Smooth muscle cell (in vitro differentiated cells): ENCODE measurements around the gene C11orf16. TPM values are rescaled to one million over a fixed set of nuclear protein-coding genes. Genes with fewer than 3 reads are reported as not detected.

Experiments used
- DNase-seq: peaks from one replicate; lab custom pipeline; 2025; ENCODE audit not compliant: unreplicated experiment; lab: John Stamatoyannopoulos, UW
- H2AFZ ChIP-seq: fragments of 200-600 bp; sonication (generic); 2 replicates; pipeline ENCODE4 v1.6.0; 2016; ENCODE audit warnings: antibody characterized with exemption, low read depth, mild to moderate bottlenecking
- H3F3A ChIP-seq: fragments of 200-600 bp; sonication (generic); 2 replicates; pipeline ENCODE4 v1.6.0; 2017; ENCODE audit warnings: antibody characterized with exemption, low read depth
- H3K27ac ChIP-seq: fragments of 200-600 bp; sonication (generic); 2 replicates; pipeline ENCODE4 v1.5.1; 2016; ENCODE audit warnings: low read depth, mild to moderate bottlenecking
- H3K27me3 ChIP-seq: fragments of 200-600 bp; sonication (generic); 2 replicates; pipeline ENCODE4 v1.6.1; 2016; ENCODE audit warnings: low read depth, mild to moderate bottlenecking
- H3K36me3 ChIP-seq: fragments of 200-600 bp; sonication (generic); 2 replicates; pipeline ENCODE4 v1.5.1; 2016; ENCODE audit warnings: low read depth
- H3K4me1 ChIP-seq: fragments of 200-600 bp; sonication (generic); 2 replicates; pipeline ENCODE4 v1.5.1; 2016; ENCODE audit warnings: low read depth
- H3K4me2 ChIP-seq: fragments of 200-600 bp; sonication (generic); 2 replicates; pipeline ENCODE4 v1.6.0; 2016; ENCODE audit warnings: mild to moderate bottlenecking
- H3K4me3 ChIP-seq: fragments of 200-600 bp; sonication (generic); 2 replicates; pipeline ENCODE4 v1.5.1; 2016; ENCODE audit warnings: mild to moderate bottlenecking
- H3K79me2 ChIP-seq: fragments of 200-600 bp; sonication (generic); 2 replicates; pipeline ENCODE4 v1.6.0; 2016; ENCODE audit warnings: low read depth, mild to moderate bottlenecking
- H3K9ac ChIP-seq: fragments of 200-600 bp; sonication (generic); 2 replicates; pipeline ENCODE4 v1.6.0; 2016; ENCODE audit warnings: low read depth
- H3K9me3 ChIP-seq: fragments of 200-600 bp; sonication (generic); replicated peaks from 2 replicates; pipeline ENCODE4 v1.5.1; 2016; ENCODE audit warnings: low read depth
- H4K20me1 ChIP-seq: fragments of 200-600 bp; sonication (generic); 2 replicates; pipeline ENCODE4 v1.6.0; 2016; ENCODE audit warnings: low read depth
- WGBS: methylation state at CpG from one replicate; pipeline ENCODE4 v1.1.7; 2016; ENCODE audit warnings: low lambda C conversion rate; 5-methylcytosine and 5-hydroxymethylcytosine counted together
- polyA plus RNA-seq: library from polyadenylated mRNA; unstranded; fragments of >200 nt; fragmentation: Nextera tagmentation; extraction: Ambion mirVana; gene quantifications from 2 replicates; pipeline ENCODE4 v1.2.1, GENCODE V29; 2016
- total RNA-seq: library from RNA; depleted of rRNA; stranded (reverse); fragments of >200 nt; gene quantifications from 2 replicates; pipeline ENCODE4 v1.2.3, GENCODE V29; 2014
- TF ChIP-seq, protein P1 (sequence below): fragments of 200-600 bp; sonication (generic); IDR thresholded peaks from 2 replicates; pipeline ENCODE4 v1.5.1; 2017; ENCODE audit warnings: borderline replicate concordance, mild to moderate bottlenecking, antibody characterized with exemption; ENCODE audit not compliant: insufficient read depth, poor library complexity, severe bottlenecking

C11orf16 gene
- total and polyA plus RNA-seq, 2 experiments from 2014 or later, result not detected

GRCh38 chr11:8928205-8928604 lies 4.5 kb downstream of the C11orf16 start:
- 96% methylated on average over 4 of the region's 4 CpGs for WGBS
- TF ChIP-seq, protein P1, sequence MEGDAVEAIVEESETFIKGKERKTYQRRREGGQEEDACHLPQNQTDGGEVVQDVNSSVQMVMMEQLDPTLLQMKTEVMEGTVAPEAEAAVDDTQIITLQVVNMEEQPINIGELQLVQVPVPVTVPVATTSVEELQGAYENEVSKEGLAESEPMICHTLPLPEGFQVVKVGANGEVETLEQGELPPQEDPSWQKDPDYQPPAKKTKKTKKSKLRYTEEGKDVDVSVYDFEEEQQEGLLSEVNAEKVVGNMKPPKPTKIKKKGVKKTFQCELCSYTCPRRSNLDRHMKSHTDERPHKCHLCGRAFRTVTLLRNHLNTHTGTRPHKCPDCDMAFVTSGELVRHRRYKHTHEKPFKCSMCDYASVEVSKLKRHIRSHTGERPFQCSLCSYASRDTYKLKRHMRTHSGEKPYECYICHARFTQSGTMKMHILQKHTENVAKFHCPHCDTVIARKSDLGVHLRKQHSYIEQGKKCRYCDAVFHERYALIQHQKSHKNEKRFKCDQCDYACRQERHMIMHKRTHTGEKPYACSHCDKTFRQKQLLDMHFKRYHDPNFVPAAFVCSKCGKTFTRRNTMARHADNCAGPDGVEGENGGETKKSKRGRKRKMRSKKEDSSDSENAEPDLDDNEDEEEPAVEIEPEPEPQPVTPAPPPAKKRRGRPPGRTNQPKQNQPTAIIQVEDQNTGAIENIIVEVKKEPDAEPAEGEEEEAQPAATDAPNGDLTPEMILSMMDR, result no peak
- no peaks in the 10 kb centered on the region for H4K20me1 ChIP-seq
- no peak for DNase-seq
- H3K9me3 ChIP-seq, result no peaks in the 10 kb centered on the region
- H3K36me3 ChIP-seq, result no peaks in the 10 kb centered on the region
- H3K4me2 ChIP-seq, result no peak overlapping the region
- H3K27ac ChIP-seq, result no peak overlapping the region
- no peaks in the 10 kb centered on the region for H3K4me1 ChIP-seq
- H3K27me3 ChIP-seq, result no peaks in the 10 kb centered on the region
- H3K9ac ChIP-seq, result no peak overlapping the region
- no peak overlapping the region for H2AFZ ChIP-seq
- no peaks in the 10 kb centered on the region for H3K79me2 ChIP-seq
- H3F3A ChIP-seq, result no peaks in the 10 kb centered on the region
- no peak overlapping the region for H3K4me3 ChIP-seq

GRCh38 chr11:8927233-8927632 lies 5.5 kb downstream of the C11orf16 start:
- Histone ChIP-seq H3K79me2 (no peaks in the 10 kb centered on the region), H3K9ac (no peak overlapping the region)
- WGBS, result 98% methylated on average over 5 of the region's 5 CpGs

GRCh38 chr11:8926236-8926635 lies 6.5 kb downstream of the C11orf16 start:
- H3K27me3 ChIP-seq, result no peaks in the 10 kb centered on the region
- H3K4me1 ChIP-seq, result no peaks in the 10 kb centered on the region
- no peak overlapping the region for H3K27ac ChIP-seq
- no peaks in the 10 kb centered on the region for H3K79me2 ChIP-seq
- 98% methylated on average over 5 of the region's 5 CpGs for WGBS
- no peaks in the 10 kb centered on the region for H3K9me3 ChIP-seq
- H3K4me2 ChIP-seq, result no peak overlapping the region
- H3F3A ChIP-seq, result no peaks in the 10 kb centered on the region
- no peaks in the 10 kb centered on the region for H4K20me1 ChIP-seq
- H3K9ac ChIP-seq, result no peak overlapping the region
- TF ChIP-seq, protein P1, result no peak
- H3K36me3 ChIP-seq, result no peaks in the 10 kb centered on the region
- no peak overlapping the region for H2AFZ ChIP-seq
- DNase-seq, result no peak
- H3K4me3 ChIP-seq, result no peak overlapping the region

More at GRCh38 chr11:8927233-8927632, 5.5 kb downstream of the C11orf16 start:
- Histone ChIP-seq H3K9me3 (no peaks in the 10 kb centered on the region), H3F3A (no peaks in the 10 kb centered on the region), H3K36me3 (no peaks in the 10 kb centered on the region), H3K4me2 (no peak overlapping the region), H2AFZ (no peak overlapping the region), H3K27ac (no peak overlapping the region), H3K27me3 (no peaks in the 10 kb centered on the region), H4K20me1 (no peaks in the 10 kb centered on the region), H3K4me1 (no peaks in the 10 kb centered on the region), H3K4me3 (no peak overlapping the region)
- DNase-seq, result no peak
- TF ChIP-seq, protein P1, result no peak

DNA sequence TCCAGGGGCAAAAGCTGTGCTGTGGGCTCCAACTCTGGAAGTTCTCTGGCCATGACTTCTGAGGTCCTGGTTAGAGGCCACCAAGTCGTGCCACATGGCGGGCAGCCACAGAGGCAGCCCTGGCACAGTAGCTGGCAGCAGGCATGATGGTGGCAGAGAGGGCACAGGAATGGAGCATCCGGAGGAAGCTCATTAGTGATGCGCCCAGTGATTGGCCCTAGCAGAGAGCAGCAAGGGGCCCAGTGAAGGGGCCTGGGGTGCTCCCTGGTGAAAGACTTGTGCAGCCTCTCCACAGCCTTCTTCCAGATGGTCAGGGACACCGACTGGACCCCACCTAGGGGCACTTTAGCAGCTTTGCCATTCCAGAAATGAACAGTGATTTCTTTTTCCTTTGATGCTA lies 7.0 kb downstream of the C11orf16 start:
- Histone ChIP-seq H3F3A (no peaks in the 10 kb centered on the region), H3K27ac (no peak overlapping the region), H3K36me3 (no peaks in the 10 kb centered on the region), H3K27me3 (no peaks in the 10 kb centered on the region), H3K79me2 (no peaks in the 10 kb centered on the region), H3K4me3 (no peak overlapping the region), H2AFZ (no peak overlapping the region), H4K20me1 (no peaks in the 10 kb centered on the region), H3K4me1 (no peaks in the 10 kb centered on the region), H3K4me2 (no peak overlapping the region), H3K9ac (no peak overlapping the region), H3K9me3 (no peaks in the 10 kb centered on the region)
- no peak for DNase-seq
- TF ChIP-seq, protein P1, result no peak
- 96% methylated on average over 5 of the region's 5 CpGs for WGBS
